Left ventricle myocardium inferior (tissue), 1 donor: ENCODE measurements around the gene STX7. TPM values are rescaled to one million over a fixed set of nuclear protein-coding genes. Genes with fewer than 3 reads are reported as not detected.

ENCODE experiments used
- DNase-seq: peaks from one replicate; pipeline ENCODE4 v3.0.0-alpha.2; 2020
- H3K27ac ChIP-seq: fragments of 200-600 bp; replicated peaks from 2 replicates; pipeline ENCODE4 v1.8.0; 2021
- H3K27me3 ChIP-seq: fragments of 200-600 bp; 2 replicates; pipeline ENCODE4 v1.8.0; 2021; ENCODE audit warnings: low read depth
- H3K36me3 ChIP-seq: fragments of 200-600 bp; 2 replicates; pipeline ENCODE4 v1.8.0; 2021
- H3K4me1 ChIP-seq: fragments of 200-600 bp; 2 replicates; pipeline ENCODE4 v1.8.0; 2021
- H3K4me3 ChIP-seq: fragments of 200-600 bp; 2 replicates; pipeline ENCODE4 v1.8.0; 2021; ENCODE audit warnings: mild to moderate bottlenecking, moderate library complexity
- H3K9me3 ChIP-seq: fragments of 200-600 bp; replicated peaks from 2 replicates; pipeline ENCODE4 v1.8.0; 2021
- CTCF ChIP-seq: fragments of 200-600 bp; IDR thresholded peaks from 2 replicates; pipeline ENCODE4 v1.8.0; 2021; ENCODE audit warnings: antibody characterized with exemption, mild to moderate bottlenecking, borderline replicate concordance
- intact Hi-C: fragments of 100-400 bp; cut with micrococcal nuclease; formaldehyde crosslinking; loops from one replicate; pipeline ENCODE4 v1.11.0; 2022
- total RNA-seq: library from RNA; stranded (reverse); fragmentation: NEBNext Ultra II Directional; extraction: Animal tissue kit (Norgen Biotek cat#: 25700); gene quantifications from one replicate; pipeline ENCODE4 v1.2.1, GENCODE V29; 2021
- donor health status: DM: no; HTN: yes; CAD: no; lungs with severe emphysema.

Gene STX7
- total RNA-seq, 1 donor from 2014 or later = 48.4 TPM

DNA sequence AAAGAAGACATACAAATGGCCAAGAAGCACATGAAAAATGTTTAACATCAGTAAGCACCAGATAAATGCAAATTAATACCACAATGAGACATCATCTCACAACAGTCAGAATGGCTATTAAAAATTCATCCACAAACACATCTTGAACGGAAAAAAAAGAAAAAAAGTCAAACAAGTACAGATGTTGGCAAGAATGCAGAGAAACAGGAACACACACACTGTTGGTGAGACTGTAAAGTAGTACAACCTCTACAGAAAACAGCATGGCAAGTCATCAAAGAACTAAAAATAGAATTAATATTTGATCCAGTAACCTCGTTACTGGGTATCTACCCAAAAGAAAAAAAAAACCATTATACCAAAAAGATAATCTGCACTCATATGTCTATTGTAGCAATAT lies 6.5 kb downstream of the STX7 start:
- no peak overlapping the region for H3K4me3 ChIP-seq

DNA sequence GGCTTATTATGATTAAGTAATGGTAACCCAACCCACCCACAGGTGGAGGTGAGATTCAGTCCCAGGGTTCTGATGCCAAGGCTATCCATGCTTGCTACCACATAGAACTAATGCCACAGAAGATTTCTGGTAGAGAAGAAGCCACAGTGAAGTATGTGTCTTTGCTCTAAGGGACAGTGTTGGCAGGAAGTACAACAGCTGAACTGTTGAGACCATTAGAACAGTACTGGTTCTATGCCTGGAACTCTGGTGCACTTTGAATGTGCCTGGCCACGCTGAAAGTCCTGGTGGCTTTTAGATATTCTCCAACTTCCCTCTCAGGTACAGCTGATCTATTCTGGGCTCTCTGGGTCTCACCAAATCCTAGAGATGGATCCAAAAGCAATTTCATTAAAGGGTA lies 7.8 kb downstream of the STX7 start:
- peaks cover 67% of the 10 kb centered on the region for H3K4me1 ChIP-seq

More for the DNA sequence above, 6.5 kb downstream of the STX7 start:
- no peak overlapping the region for H3K27ac ChIP-seq
- peaks cover 20% of the 10 kb centered on the region for H3K36me3 ChIP-seq
- peaks cover 75% of the 10 kb centered on the region for H3K4me1 ChIP-seq
- no peak for TF ChIP-seq CTCF
- no peaks in the 10 kb centered on the region for H3K27me3 ChIP-seq
- no peaks in the 10 kb centered on the region for H3K9me3 ChIP-seq
- DNase-seq = no peak
- intact Hi-C loops = no loop called here

DNA sequence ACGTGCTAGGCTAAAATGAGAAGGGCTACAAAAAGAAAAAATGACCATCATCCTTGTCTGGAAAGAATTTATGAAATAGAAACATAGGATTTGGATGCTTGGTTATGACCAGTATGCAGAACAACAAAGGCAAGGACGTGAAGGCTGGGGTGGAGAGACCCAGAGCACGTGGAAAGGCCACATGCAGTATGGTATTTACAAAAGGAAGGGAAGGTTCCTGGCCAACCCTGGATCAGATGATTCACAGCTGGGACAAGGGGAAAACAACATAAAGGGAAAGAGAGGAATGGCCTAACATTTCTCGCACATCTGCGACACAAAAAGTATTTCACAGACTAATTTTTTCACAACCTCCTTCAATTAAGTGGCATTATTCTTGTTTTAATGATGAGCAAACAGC lies 8.2 kb downstream of the STX7 start:
- Histone ChIP-seq H3K27ac (no peak overlapping the region), H3K36me3 (peaks cover 34% of the 10 kb centered on the region)
- intact Hi-C loops = no loop called here

More for the DNA sequence above, 7.8 kb downstream of the STX7 start:
- intact Hi-C loops = no loop called here
- Histone ChIP-seq H3K9me3 (no peaks in the 10 kb centered on the region), H3K27me3 (no peaks in the 10 kb centered on the region), H3K36me3 (peaks cover 30% of the 10 kb centered on the region), H3K4me3 (no peak overlapping the region), H3K27ac (no peak overlapping the region)
- no peak for TF ChIP-seq CTCF
- DNase-seq = no peak

DNA sequence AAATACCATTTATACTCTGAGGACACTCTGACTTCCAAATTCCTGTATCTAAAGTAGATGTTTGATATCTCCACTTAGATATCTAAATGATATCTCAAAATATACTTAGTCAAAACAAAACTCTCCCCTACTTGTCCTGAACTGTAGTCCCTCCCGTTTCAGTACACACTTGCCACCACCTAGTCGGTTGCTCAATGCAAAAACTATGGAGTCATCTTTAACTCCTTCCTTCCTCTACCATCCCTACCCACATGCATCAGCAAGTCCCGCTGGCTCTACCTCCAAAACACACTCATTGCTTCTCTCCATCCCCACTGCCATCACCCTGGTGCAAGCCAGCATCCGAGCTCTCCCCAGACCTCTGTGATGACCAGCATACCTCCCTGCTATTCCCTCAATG lies 13.2 kb downstream of the STX7 start:
- Histone ChIP-seq H3K9me3 (no peaks in the 10 kb centered on the region), H3K4me3 (no peak overlapping the region), H3K36me3 (peaks cover 51% of the 10 kb centered on the region), H3K27me3 (no peaks in the 10 kb centered on the region), H3K4me1 (peaks cover 57% of the 10 kb centered on the region), H3K27ac (no peak overlapping the region)
- intact Hi-C loops = no loop called here
- DNase-seq = no peak
- TF ChIP-seq CTCF = no peak

More for the DNA sequence above, 8.2 kb downstream of the STX7 start:
- Histone ChIP-seq H3K4me1 (peaks cover 67% of the 10 kb centered on the region), H3K9me3 (no peaks in the 10 kb centered on the region), H3K27me3 (no peaks in the 10 kb centered on the region), H3K4me3 (no peak overlapping the region)
- DNase-seq = no peak
- TF ChIP-seq CTCF = no peak

GRCh38 chr6:132498638-132499037 lies 14.3 kb downstream of the STX7 start:
- no peaks in the 10 kb centered on the region for H3K27me3 ChIP-seq
- no peak for TF ChIP-seq CTCF
- intact Hi-C loops = no loop called here
- no peak overlapping the region for H3K4me3 ChIP-seq
- peaks cover 46% of the 10 kb centered on the region for H3K4me1 ChIP-seq
- no peak overlapping the region for H3K27ac ChIP-seq
- H3K9me3 ChIP-seq = no peaks in the 10 kb centered on the region
- DNase-seq = no peak
- H3K36me3 ChIP-seq = peaks cover 51% of the 10 kb centered on the region
